Measurements from ENCODE around the gene CFAP97D2.

- no peak for TF ChIP-seq CTCF (IDR thresholded peaks at IDR 0.05 in 8 of 11, conservative IDR thresholded peaks at IDR 0.05 in 3 of 11)
- no peak for TF ChIP-seq POLR2AphosphoS5 (IDR thresholded peaks at IDR 0.05)
- TF ChIP-seq POLR2A (IDR thresholded peaks at IDR 0.05): no peak
Observed at GRCh38 chr13:114259974-114260373, 80.9 kb downstream of the CFAP97D2 start.
